GM12878 (cell line): ENCODE results near the gene WDFY1. TPM values are rescaled to one million over a fixed set of nuclear protein-coding genes. Genes with fewer than 3 reads are reported as not detected.
A peak's percentile ranks its signal among the peaks of the same experiment; 100 is the strongest.

ENCODE experiments used
- ATF3 ChIP-seq: IDR thresholded peaks from 2 replicates; pipeline ENCODE4 v1.6.1; 2011; ENCODE audit warnings: low read depth, mild to moderate bottlenecking, low read length, moderate library complexity, borderline replicate concordance; ENCODE audit errors: extremely low read depth
- CEBPZ ChIP-seq: fragments of 150-350 bp; IDR thresholded peaks from 2 replicates; pipeline ENCODE4 v1.6.1; 2016; ENCODE audit warnings: low read depth, low read length
- DPF2 ChIP-seq: fragments of 450-650 bp; IDR thresholded peaks from 2 replicates; pipeline ENCODE4 v1.6.1; 2017; ENCODE audit warnings: mild to moderate bottlenecking
- E4F1 ChIP-seq: fragments of 450-650 bp; IDR thresholded peaks from 2 replicates; pipeline ENCODE4 v1.6.1; 2018; ENCODE audit warnings: borderline replicate concordance, mild to moderate bottlenecking; ENCODE audit not compliant: partially characterized antibody
- FOXK2 ChIP-seq: fragments of 450-650 bp; IDR thresholded peaks from 2 replicates; pipeline ENCODE4 v1.6.1; 2017; ENCODE audit warnings: mild to moderate bottlenecking, moderate library complexity
- HCFC1 ChIP-seq: fragments of 150-350 bp; IDR thresholded peaks from 2 replicates; pipeline ENCODE4 v1.6.1; 2014; ENCODE audit warnings: low read length
- HDAC6 ChIP-seq: fragments of 200-600 bp; sonication (generic); IDR thresholded peaks from one replicate; pipeline ENCODE4 v1.8.0; 2017; ENCODE audit warnings: antibody characterized with exemption; ENCODE audit not compliant: unreplicated experiment
- IKZF1 ChIP-seq: fragments of 450-650 bp; conservative IDR thresholded peaks from 2 replicates; pipeline ENCODE4 v1.6.1; 2017; ENCODE audit warnings: antibody characterized with exemption, mild to moderate bottlenecking
- JUND ChIP-seq: IDR thresholded peaks from 2 replicates; pipeline ENCODE4 v1.6.1; 2012; ENCODE audit warnings: low read depth, mild to moderate bottlenecking, low read length, improper control_type of control experiment, moderate library complexity
- MAX ChIP-seq: IDR thresholded peaks from 2 replicates; pipeline ENCODE4 v1.6.1; 2012; ENCODE audit warnings: low read depth, low read length, improper control_type of control experiment
- MYC ChIP-seq: IDR thresholded peaks from 2 replicates; pipeline ENCODE4 v1.6.1; 2011; ENCODE audit warnings: mild to moderate bottlenecking, low read length, moderate library complexity, inconsistent platforms; ENCODE audit not compliant: insufficient read depth, insufficient replicate concordance, insufficient read length, severe bottlenecking
- PAX8 ChIP-seq: fragments of 450-650 bp; IDR thresholded peaks from 2 replicates; pipeline ENCODE4 v1.6.1; 2017; ENCODE audit warnings: mild to moderate bottlenecking, moderate library complexity
- RCOR1 ChIP-seq: conservative IDR thresholded peaks from 2 replicates; pipeline ENCODE4 v1.6.1; 2012; ENCODE audit warnings: low read depth, low read length, improper control_type of control experiment
- REST ChIP-seq: IDR thresholded peaks from 2 replicates; pipeline ENCODE4 v1.6.1; 2012; ENCODE audit warnings: mild to moderate bottlenecking, low read depth, low read length
- SRF ChIP-seq, 2 experiments: IDR thresholded peaks; 2 replicates each; pipeline ENCODE4 v1.6.1; 2011; ENCODE audit warnings: low read depth in 2 of 2, low read length in 2 of 2, mild to moderate bottlenecking in 1 of 2, moderate library complexity in 1 of 2
- TAF1 ChIP-seq: IDR thresholded peaks from 2 replicates; pipeline ENCODE4 v1.6.1; 2011; ENCODE audit warnings: mild to moderate bottlenecking, low read depth, low read length, borderline replicate concordance
- USF1 ChIP-seq: IDR thresholded peaks from 2 replicates; pipeline ENCODE4 v1.6.1; 2011; ENCODE audit warnings: borderline replicate concordance, low read depth, mild to moderate bottlenecking, moderate library complexity, mixed read lengths, low read length; ENCODE audit not compliant: insufficient read depth; ENCODE audit errors: extremely low read length
- polyA plus RNA-seq, 11 experiments: library from polyadenylated mRNA; depleted of rRNA in 4 of 11; unstranded in 6 of 11; stranded (reverse) in 5 of 11; fragments of >200 nt; fragmentation: Nextera tagmentation in 4 of 11; fragmentation: Illumina TruSeq in 1 of 11; extraction: Ambion mirVana in 4 of 11; extraction: Trizol in 1 of 11; gene quantifications; 1 replicate in 1 of 11; 2 replicates in 10 of 11; pipeline versions ENCODE4 v1.2.1 to v1.2.3, GENCODE V29; 2011 to 2016; ENCODE audit warnings: inconsistent platforms in 2 of 11, missing spikeins in 2 of 11, low read depth in 1 of 11
- total RNA-seq, 4 experiments: library from RNA; depleted of rRNA in 3 of 4; stranded (reverse); fragments of >200 nt in 3 of 4; fragmentation: Illumina TruSeq in 1 of 4; extraction: Trizol in 1 of 4; gene quantifications; 2 replicates each; pipeline versions ENCODE4 v1.2.1 to v1.2.3, GENCODE V29; 2013 to 2021

WDFY1 gene
- total and polyA plus RNA-seq, 10 of the 15 experiments (the other 5 are each of a cell fraction or from before 2014, with no cell fraction given) = 2.9 to 28.1 (median 13.1) TPM

GRCh38 chr2:223957092-223957851, 12.1 kb upstream of the WDFY1 start, which contains the start of gene MRPL44 (continued):
- TF ChIP-seq REST (no peak), JUND (no peak), PAX8 (no peak), RCOR1 (0 out of 2 replicates have a peak, but pooled peaks have one; percentile 61), USF1 (no peak), HCFC1 (peak; percentile 95), MAX (peak; percentile 79), E4F1 (peak; percentile 92), FOXK2 (peak; percentile 65), SRF (IDR thresholded peaks at IDR 0.05; ENCODE audit: low read depth in 2 of 2, low read length in 2 of 2) (peak in 1 of 2 experiments; percentile 92; a peak in 2 of 4 replicates), TAF1 (peak; percentile 97), DPF2 (peak; percentile 66), IKZF1 (peak; percentile 95), CEBPZ (no peak), HDAC6 (no peak), ATF3 (no peak), MYC (peak; percentile 53)
